ENCODE results near the gene KRT77.

KRT77 gene

GRCh38 chr12:52651726-52652261 is 51.5 kb downstream of the KRT77 start, which contains the start of gene KRT2:
Gene KRT2 (minus strand): TSS chr12:52652211. CDS start chr12:52652142, 69 bp downstream.
- H3K9me3 Mint-ChIP-seq (ENCODE audit: low read depth): no peaks in the 10 kb centered on the region
- no peak within 1 kb of the TSS for H3K27ac Mint-ChIP-seq
- peaks cover 52% of the 10 kb centered on the region for H3K4me1 Mint-ChIP-seq (ENCODE audit: low read depth)
- no peaks in the 10 kb centered on the region for H3K27me3 Mint-ChIP-seq
- H3K4me3 Mint-ChIP-seq: no peak within 1 kb of the TSS
- H3K36me3 Mint-ChIP-seq: peaks cover 3% of the 10 kb centered on the region

GRCh38 chr12:52650520-52651081 is 52.7 kb downstream of the KRT77 start:
- Mint-ChIP-seq H3K4me3 (no peak overlapping the region), H3K4me1 (ENCODE audit: low read depth) (peaks cover 58% of the 10 kb centered on the region), H3K36me3 (peaks cover 3% of the 10 kb centered on the region), H3K27me3 (no peaks in the 10 kb centered on the region), H3K9me3 (ENCODE audit: low read depth) (no peaks in the 10 kb centered on the region), H3K27ac (no peak overlapping the region)

GRCh38 chr12:52649066-52649465 is 54.3 kb downstream of the KRT77 start:
- Mint-ChIP-seq H3K4me1 (ENCODE audit: low read depth) (peaks cover 66% of the 10 kb centered on the region), H3K4me3 (peak overlapping the region; percentile 21), H3K27me3 (no peaks in the 10 kb centered on the region), H3K36me3 (peaks cover 3% of the 10 kb centered on the region), H3K27ac (no peak overlapping the region), H3K9me3 (ENCODE audit: low read depth) (no peaks in the 10 kb centered on the region)

DNA sequence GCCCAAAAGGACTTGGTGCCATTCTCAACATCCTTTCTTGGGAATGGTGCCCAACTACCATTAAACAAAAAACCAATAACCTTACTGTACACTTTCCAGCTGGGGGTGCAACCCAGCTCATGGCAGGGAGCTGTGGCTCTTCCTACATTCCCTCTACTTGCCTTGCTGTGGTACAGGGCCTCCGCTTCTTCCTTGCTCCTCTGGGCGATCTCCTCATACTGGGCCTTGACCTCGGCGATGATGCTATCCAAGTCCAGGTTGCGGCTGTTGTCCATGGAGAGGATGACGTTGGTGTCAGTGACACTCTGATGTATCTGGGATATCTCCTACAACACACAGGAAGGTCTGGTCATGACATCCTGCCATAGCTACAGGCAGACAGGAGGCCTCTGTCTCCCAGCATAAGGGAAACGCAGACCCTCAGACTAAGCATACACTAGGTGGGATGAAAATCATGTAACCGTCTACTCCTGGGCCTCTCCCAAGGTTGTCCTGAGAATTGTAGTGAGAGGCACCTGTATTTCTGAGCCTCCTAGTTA is 55.2 kb downstream of the KRT77 start:
- Mint-ChIP-seq H3K9me3 (ENCODE audit: low read depth) (no peaks in the 10 kb centered on the region), H3K4me1 (ENCODE audit: low read depth) (peaks cover 75% of the 10 kb centered on the region), H3K4me3 (no peak overlapping the region), H3K27ac (no peak overlapping the region), H3K36me3 (no peaks in the 10 kb centered on the region), H3K27me3 (no peaks in the 10 kb centered on the region)

DNA sequence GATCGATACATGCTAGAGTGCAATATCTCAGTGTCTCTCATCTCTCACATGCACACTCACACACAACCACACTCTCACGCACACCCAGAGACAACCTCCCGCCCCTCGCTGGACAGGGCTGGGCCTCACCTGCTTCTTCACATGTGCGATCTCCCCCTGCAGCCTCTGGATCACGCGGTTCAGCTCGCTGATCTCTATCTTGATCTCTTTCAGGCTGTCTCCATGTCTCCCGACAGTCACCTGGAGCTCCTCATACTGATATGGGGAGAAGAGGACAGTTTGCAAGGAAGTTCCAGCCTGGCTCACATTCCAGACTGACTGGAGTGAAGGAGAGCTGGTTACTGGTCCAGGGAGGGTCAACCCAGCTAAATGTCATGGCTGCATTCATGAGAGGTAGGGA is 55.7 kb downstream of the KRT77 start:
- H3K4me3 Mint-ChIP-seq: no peak overlapping the region
- no peaks in the 10 kb centered on the region for H3K36me3 Mint-ChIP-seq
- no peaks in the 10 kb centered on the region for H3K27me3 Mint-ChIP-seq
- H3K27ac Mint-ChIP-seq: no peak overlapping the region
- H3K4me1 Mint-ChIP-seq (ENCODE audit: low read depth): peaks cover 78% of the 10 kb centered on the region
- no peaks in the 10 kb centered on the region for H3K9me3 Mint-ChIP-seq (ENCODE audit: low read depth)

GRCh38 chr12:52646613-52647012 is 56.7 kb downstream of the KRT77 start:
- Mint-ChIP-seq H3K9me3 (ENCODE audit: low read depth) (no peaks in the 10 kb centered on the region), H3K4me1 (ENCODE audit: low read depth) (peaks cover 87% of the 10 kb centered on the region), H3K36me3 (no peaks in the 10 kb centered on the region), H3K4me3 (peak overlapping the region; percentile 69), H3K27ac (peak overlapping the region; percentile 95), H3K27me3 (no peaks in the 10 kb centered on the region)

- peaks cover 93% of the 10 kb centered on the region for H3K4me1 Mint-ChIP-seq (ENCODE audit: low read depth)
These were observed 57.3 kb downstream of the KRT77 start for GRCh38 chr12:52645982-52646381.

DNA sequence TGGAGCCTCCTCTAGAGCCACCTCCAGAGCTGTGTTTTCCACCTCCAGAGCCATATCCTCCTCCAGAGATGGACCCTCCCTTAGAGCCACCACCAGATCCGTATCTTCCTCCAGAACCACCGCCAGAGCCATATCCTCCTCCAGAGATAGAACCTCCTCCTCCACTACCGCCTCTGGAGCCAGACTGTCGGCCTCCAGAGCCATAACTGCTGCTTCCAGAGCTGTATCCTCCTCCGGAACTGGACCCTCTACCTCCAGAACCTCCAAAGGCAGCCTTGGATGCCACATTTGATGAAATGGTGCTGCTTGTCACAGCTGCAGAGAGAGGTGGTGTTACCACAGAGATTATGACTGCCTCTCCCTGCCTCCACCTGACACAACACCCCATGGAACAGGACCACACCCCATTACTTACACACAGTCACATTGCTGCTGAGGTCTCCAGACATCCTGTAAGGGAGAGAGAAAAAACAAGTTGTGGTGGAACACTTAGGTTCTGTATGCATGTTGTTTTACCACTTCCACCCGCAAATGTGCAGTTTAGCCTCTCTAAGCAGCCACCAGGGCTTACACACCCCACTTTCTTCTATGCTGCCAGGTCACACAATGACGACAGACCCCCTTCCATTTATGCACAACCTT is 58.1 kb downstream of the KRT77 start:
- H3K27me3 Mint-ChIP-seq: no peaks in the 10 kb centered on the region
- no peaks in the 10 kb centered on the region for H3K36me3 Mint-ChIP-seq
- peak overlapping the region; percentile 69 for H3K4me3 Mint-ChIP-seq
- H3K9me3 Mint-ChIP-seq (ENCODE audit: low read depth): no peaks in the 10 kb centered on the region
- peak overlapping the region; percentile 95 for H3K27ac Mint-ChIP-seq
- peaks cover 97% of the 10 kb centered on the region for H3K4me1 Mint-ChIP-seq (ENCODE audit: low read depth)

More at GRCh38 chr12:52645982-52646381, 57.3 kb downstream of the KRT77 start:
- Mint-ChIP-seq H3K4me3 (peak overlapping the region; percentile 69), H3K9me3 (ENCODE audit: low read depth) (no peaks in the 10 kb centered on the region), H3K36me3 (no peaks in the 10 kb centered on the region), H3K27ac (peak overlapping the region; percentile 95), H3K27me3 (no peaks in the 10 kb centered on the region)

GRCh38 chr12:52644078-52644415 is 59.3 kb downstream of the KRT77 start:
- Mint-ChIP-seq H3K4me1 (ENCODE audit: low read depth) (peaks cover 86% of the 10 kb centered on the region), H3K27me3 (no peaks in the 10 kb centered on the region), H3K36me3 (no peaks in the 10 kb centered on the region), H3K27ac (no peak overlapping the region), H3K4me3 (no peak overlapping the region), H3K9me3 (ENCODE audit: low read depth) (no peaks in the 10 kb centered on the region)

DNA sequence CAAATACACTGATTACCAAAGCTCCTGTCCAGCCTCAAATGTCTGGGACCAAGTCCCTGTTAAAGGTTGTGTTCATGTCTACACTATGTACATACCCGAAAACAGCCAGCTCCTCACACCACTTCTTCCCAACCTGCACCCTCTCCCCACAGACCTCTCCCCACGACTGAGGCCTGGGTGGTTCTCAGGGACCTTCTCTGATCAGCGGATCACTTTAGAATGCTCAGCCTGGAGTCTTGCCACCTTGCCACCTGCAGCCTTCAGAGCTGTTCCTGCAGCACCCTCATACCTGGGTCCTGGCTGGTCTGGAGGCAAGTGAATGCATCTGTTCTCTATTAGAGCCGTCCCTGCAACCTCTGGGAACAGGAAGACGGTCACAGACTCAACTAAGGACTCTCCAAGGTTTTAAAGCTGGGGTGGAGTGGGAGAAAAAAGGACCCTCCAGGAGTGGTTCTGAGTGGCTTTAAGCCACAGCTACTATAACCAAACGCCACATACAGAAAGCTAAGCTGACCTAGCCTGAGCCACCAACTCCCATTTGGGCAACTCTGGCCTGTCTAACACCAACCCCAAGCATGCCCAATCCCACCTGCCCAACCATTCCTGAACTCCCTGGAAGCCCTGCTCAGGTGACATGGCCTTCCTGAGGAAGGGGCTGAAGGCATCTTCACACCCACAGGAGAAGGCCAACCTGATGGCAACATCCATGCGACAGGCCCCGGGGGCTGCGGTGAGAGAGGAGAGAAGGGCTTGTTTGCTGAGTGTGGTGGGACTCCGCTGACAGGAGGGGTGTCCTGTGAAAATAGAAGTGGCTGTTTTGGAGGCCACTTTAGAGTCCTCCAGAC is 59.9 kb downstream of the KRT77 start:
- no peaks in the 10 kb centered on the region for H3K27me3 Mint-ChIP-seq
- peak overlapping the region; percentile 67 for H3K27ac Mint-ChIP-seq
- peak overlapping the region; percentile 35 for H3K4me3 Mint-ChIP-seq
- H3K9me3 Mint-ChIP-seq (ENCODE audit: low read depth): no peaks in the 10 kb centered on the region
- H3K36me3 Mint-ChIP-seq: no peaks in the 10 kb centered on the region
- peaks cover 80% of the 10 kb centered on the region for H3K4me1 Mint-ChIP-seq (ENCODE audit: low read depth)

DNA sequence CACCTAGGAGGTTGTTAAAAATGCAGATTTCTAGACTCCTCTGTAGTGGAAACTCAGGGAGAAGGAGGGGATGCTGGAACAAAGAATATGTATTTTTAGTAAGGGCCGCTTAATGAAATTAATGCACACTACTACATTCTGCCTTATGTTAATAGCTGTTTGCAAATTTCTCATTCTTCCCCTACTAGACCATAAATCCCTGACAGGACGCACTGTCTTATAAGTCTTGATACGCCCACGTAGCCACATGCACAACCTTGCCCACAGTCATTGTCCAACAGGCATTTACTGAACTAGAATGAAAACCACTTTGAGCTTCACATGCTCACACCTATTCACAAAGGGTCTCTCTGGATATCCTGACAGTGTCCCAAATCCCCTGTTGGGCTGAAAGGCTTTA is 61.9 kb downstream of the KRT77 start:
- H3K27ac Mint-ChIP-seq: peak overlapping the region; percentile 55
- H3K4me1 Mint-ChIP-seq (ENCODE audit: low read depth): peaks cover 71% of the 10 kb centered on the region
- H3K9me3 Mint-ChIP-seq (ENCODE audit: low read depth): no peaks in the 10 kb centered on the region
- no peaks in the 10 kb centered on the region for H3K27me3 Mint-ChIP-seq
- H3K36me3 Mint-ChIP-seq: peaks cover 2% of the 10 kb centered on the region
- peak overlapping the region; percentile 45 for H3K4me3 Mint-ChIP-seq

Data from activated naive CD8-positive, alpha-beta T cell (primary cell).